ENCODE data around the gene SHC3.

The SHC3 gene

GRCh38 chr9:88986776-88987175 is 191.8 kb downstream of the SHC3 start:
- 90 to 100% methylated on average over 3 of the region's 3 CpGs for WGBS, 2 experiments (ENCODE audit: insufficient coverage in 2 of 2)
- H3K4me3 ChIP-seq (ENCODE audit: extremely low read depth, insufficient read depth, low read length, poor library complexity, severe bottlenecking) = no peak overlapping the region
- no peak overlapping the region for H3K27ac ChIP-seq (ENCODE audit: low read depth, low read length, severe bottlenecking)
- no peaks in the 10 kb centered on the region for H3K9me3 ChIP-seq (ENCODE audit: control insufficient read depth, low read length)
- H3K36me3 ChIP-seq (ENCODE audit: control insufficient read depth, insufficient read depth, low read length) = no peaks in the 10 kb centered on the region
- H3K4me1 ChIP-seq (ENCODE audit: control insufficient read depth, insufficient read depth, low read length, poor library complexity, severe bottlenecking) = peaks cover 7% of the 10 kb centered on the region

DNA sequence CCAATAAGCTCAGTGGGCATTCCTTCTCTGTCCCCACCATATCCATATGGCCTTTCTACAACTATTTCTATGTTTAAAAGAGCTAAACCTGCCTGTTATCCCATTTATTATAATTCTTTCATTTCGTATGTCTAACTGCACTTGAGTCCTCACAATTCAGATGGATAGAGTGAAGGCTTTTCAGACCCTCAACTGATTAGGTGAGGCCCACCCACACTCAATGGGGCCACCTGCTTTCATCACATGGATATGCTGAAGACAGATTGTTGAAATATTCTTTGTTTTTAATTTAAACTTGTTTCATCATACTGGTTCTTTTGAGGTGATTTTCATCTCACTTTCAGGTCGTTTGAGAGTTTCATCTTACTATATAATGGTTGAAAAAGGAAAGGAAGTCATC is 193.0 kb downstream of the SHC3 start:
- no peak overlapping the region for H3K4me3 ChIP-seq (ENCODE audit: extremely low read depth, insufficient read depth, low read length, poor library complexity, severe bottlenecking)
- WGBS, 2 experiments (ENCODE audit: insufficient coverage in 2 of 2) = no CpG with 5 or more reads among the region's 2 CpGs
- peaks cover 6% of the 10 kb centered on the region for H3K4me1 ChIP-seq (ENCODE audit: control insufficient read depth, insufficient read depth, low read length, poor library complexity, severe bottlenecking)

DNA sequence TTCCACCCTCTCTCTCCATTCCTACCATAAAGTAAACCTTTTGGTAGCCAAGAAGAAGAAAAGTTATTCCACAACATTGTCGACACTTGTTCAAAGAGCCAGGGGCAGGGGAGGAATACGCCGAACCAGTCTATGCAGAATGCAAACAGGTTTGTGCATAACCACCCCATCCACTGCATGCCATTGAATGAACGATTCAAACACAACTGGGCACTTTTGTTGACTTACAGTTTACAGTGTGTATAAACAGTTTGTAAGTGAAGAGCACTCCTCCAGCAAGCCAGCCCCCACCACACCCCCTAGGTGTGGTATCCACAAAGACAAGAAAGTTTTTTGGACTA is 194.1 kb downstream of the SHC3 start:
- H3K27ac ChIP-seq (ENCODE audit: low read depth, low read length, severe bottlenecking) = no peak overlapping the region
- H3K36me3 ChIP-seq (ENCODE audit: control insufficient read depth, insufficient read depth, low read length) = no peaks in the 10 kb centered on the region
- no peaks in the 10 kb centered on the region for H3K4me1 ChIP-seq (ENCODE audit: control insufficient read depth, insufficient read depth, low read length, poor library complexity, severe bottlenecking)
- no peak overlapping the region for H3K4me3 ChIP-seq (ENCODE audit: extremely low read depth, insufficient read depth, low read length, poor library complexity, severe bottlenecking)
- H3K9me3 ChIP-seq (ENCODE audit: control insufficient read depth, low read length) = peaks cover 4% of the 10 kb centered on the region
- WGBS, 2 experiments (ENCODE audit: insufficient coverage in 2 of 2) = 80% methylated on average over 1 of the region's 4 CpGs; no CpG with 5 or more reads in 1 of the 2 experiments

More for the DNA sequence above, 193.0 kb downstream of the SHC3 start:
- Histone ChIP-seq H3K27ac (ENCODE audit: low read depth, low read length, severe bottlenecking) (no peak overlapping the region), H3K9me3 (ENCODE audit: control insufficient read depth, low read length) (peaks cover 3% of the 10 kb centered on the region), H3K36me3 (ENCODE audit: control insufficient read depth, insufficient read depth, low read length) (no peaks in the 10 kb centered on the region)

DNA sequence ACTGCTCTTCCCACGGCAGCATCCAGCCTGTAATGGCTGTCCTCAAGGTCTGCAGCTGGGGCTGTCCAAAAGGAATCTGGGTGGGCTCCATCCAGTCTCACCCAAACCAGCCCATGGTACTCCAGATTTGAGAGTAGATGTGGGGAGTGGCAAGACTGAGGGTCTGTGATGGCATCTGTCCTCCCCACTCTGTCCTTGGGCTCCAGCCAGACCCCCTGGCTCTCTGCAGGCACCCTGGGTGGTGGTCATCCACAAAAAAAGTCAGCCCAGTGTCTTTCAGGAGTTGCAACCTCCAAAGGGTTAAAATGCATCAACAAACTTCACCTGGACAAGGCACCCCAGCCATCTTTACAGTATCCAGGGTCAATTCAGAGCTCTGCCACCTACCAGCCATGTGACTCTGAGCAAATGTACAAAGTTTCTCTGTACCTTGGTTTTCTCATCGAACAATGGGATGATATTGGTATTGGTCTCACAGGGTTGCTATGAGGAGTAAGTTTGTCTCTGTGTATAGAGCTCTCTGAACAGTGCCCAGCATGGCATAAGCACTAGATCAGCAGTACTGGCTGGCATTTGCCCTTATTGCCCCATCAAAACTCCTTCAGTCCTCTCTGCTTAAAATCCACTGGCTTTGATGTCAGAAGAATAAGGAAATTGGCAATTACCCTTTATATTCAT is 194.6 kb downstream of the SHC3 start:
- H3K9me3 ChIP-seq (ENCODE audit: control insufficient read depth, low read length) = peaks cover 7% of the 10 kb centered on the region
- no peak overlapping the region for H3K27ac ChIP-seq (ENCODE audit: low read depth, low read length, severe bottlenecking)
- H3K4me3 ChIP-seq (ENCODE audit: extremely low read depth, insufficient read depth, low read length, poor library complexity, severe bottlenecking) = no peak overlapping the region
- no peaks in the 10 kb centered on the region for H3K4me1 ChIP-seq (ENCODE audit: control insufficient read depth, insufficient read depth, low read length, poor library complexity, severe bottlenecking)
- WGBS, 2 experiments (ENCODE audit: insufficient coverage in 2 of 2) = 100% methylated on average over 1 of the region's 2 CpGs
- no peaks in the 10 kb centered on the region for H3K36me3 ChIP-seq (ENCODE audit: control insufficient read depth, insufficient read depth, low read length)

- H3K36me3 ChIP-seq (ENCODE audit: control insufficient read depth, insufficient read depth, low read length) = no peaks in the 10 kb centered on the region
- H3K4me3 ChIP-seq (ENCODE audit: extremely low read depth, insufficient read depth, low read length, poor library complexity, severe bottlenecking) = no peak overlapping the region
- no CpG with 5 or more reads among the region's 1 CpG for WGBS, 2 experiments (ENCODE audit: insufficient coverage in 2 of 2)
- no peak overlapping the region for H3K27ac ChIP-seq (ENCODE audit: low read depth, low read length, severe bottlenecking)
- H3K4me1 ChIP-seq (ENCODE audit: control insufficient read depth, insufficient read depth, low read length, poor library complexity, severe bottlenecking) = no peaks in the 10 kb centered on the region
- peaks cover 9% of the 10 kb centered on the region for H3K9me3 ChIP-seq (ENCODE audit: control insufficient read depth, low read length)
Observed at GRCh38 chr9:88980740-88981203, 197.8 kb downstream of the SHC3 start.

GRCh38 chr9:88979791-88980190 is 198.8 kb downstream of the SHC3 start:
- Histone ChIP-seq H3K4me1 (ENCODE audit: control insufficient read depth, insufficient read depth, low read length, poor library complexity, severe bottlenecking) (no peaks in the 10 kb centered on the region), H3K36me3 (ENCODE audit: control insufficient read depth, insufficient read depth, low read length) (no peaks in the 10 kb centered on the region), H3K9me3 (ENCODE audit: control insufficient read depth, low read length) (peaks cover 9% of the 10 kb centered on the region), H3K4me3 (ENCODE audit: extremely low read depth, insufficient read depth, low read length, poor library complexity, severe bottlenecking) (no peak overlapping the region), H3K27ac (ENCODE audit: low read depth, low read length, severe bottlenecking) (no peak overlapping the region)
- no CpG with 5 or more reads among the region's 2 CpGs for WGBS, 2 experiments (ENCODE audit: insufficient coverage in 2 of 2)

- Histone ChIP-seq H3K4me3 (ENCODE audit: extremely low read depth, insufficient read depth, low read length, poor library complexity, severe bottlenecking) (no peak overlapping the region), H3K4me1 (ENCODE audit: control insufficient read depth, insufficient read depth, low read length, poor library complexity, severe bottlenecking) (no peaks in the 10 kb centered on the region), H3K9me3 (ENCODE audit: control insufficient read depth, low read length) (peaks cover 9% of the 10 kb centered on the region), H3K27ac (ENCODE audit: low read depth, low read length, severe bottlenecking) (no peak overlapping the region), H3K36me3 (ENCODE audit: control insufficient read depth, insufficient read depth, low read length) (no peaks in the 10 kb centered on the region)
- WGBS, 2 experiments (ENCODE audit: insufficient coverage in 2 of 2) = 100% methylated on average over 1 to 2 of the region's 2 CpGs
Observed at GRCh38 chr9:88979021-88979420, 199.6 kb downstream of the SHC3 start.

- Histone ChIP-seq H3K9me3 (ENCODE audit: control insufficient read depth, low read length) (peaks cover 9% of the 10 kb centered on the region), H3K4me3 (ENCODE audit: extremely low read depth, insufficient read depth, low read length, poor library complexity, severe bottlenecking) (no peak overlapping the region), H3K27ac (ENCODE audit: low read depth, low read length, severe bottlenecking) (no peak overlapping the region), H3K36me3 (ENCODE audit: control insufficient read depth, insufficient read depth, low read length) (no peaks in the 10 kb centered on the region), H3K4me1 (ENCODE audit: control insufficient read depth, insufficient read depth, low read length, poor library complexity, severe bottlenecking) (no peaks in the 10 kb centered on the region)
- WGBS, 2 experiments (ENCODE audit: insufficient coverage in 2 of 2) = 89 to 90% methylated on average over 4 to 5 of the region's 5 CpGs
Observed at GRCh38 chr9:88978034-88978433, 200.6 kb downstream of the SHC3 start.

- peaks cover 9% of the 10 kb centered on the region for H3K9me3 ChIP-seq (ENCODE audit: control insufficient read depth, low read length)
- H3K4me3 ChIP-seq (ENCODE audit: extremely low read depth, insufficient read depth, low read length, poor library complexity, severe bottlenecking) = no peak overlapping the region
- no peaks in the 10 kb centered on the region for H3K36me3 ChIP-seq (ENCODE audit: control insufficient read depth, insufficient read depth, low read length)
- WGBS, 2 experiments (ENCODE audit: insufficient coverage in 2 of 2) = 93% methylated on average over 5 of the region's 5 CpGs
- no peak overlapping the region for H3K27ac ChIP-seq (ENCODE audit: low read depth, low read length, severe bottlenecking)
- no peaks in the 10 kb centered on the region for H3K4me1 ChIP-seq (ENCODE audit: control insufficient read depth, insufficient read depth, low read length, poor library complexity, severe bottlenecking)
Observed at GRCh38 chr9:88976890-88977257, 201.7 kb downstream of the SHC3 start.

- Histone ChIP-seq H3K4me3 (ENCODE audit: extremely low read depth, insufficient read depth, low read length, poor library complexity, severe bottlenecking) (no peak overlapping the region), H3K36me3 (ENCODE audit: control insufficient read depth, insufficient read depth, low read length) (no peaks in the 10 kb centered on the region), H3K27ac (ENCODE audit: low read depth, low read length, severe bottlenecking) (no peak overlapping the region), H3K9me3 (ENCODE audit: control insufficient read depth, low read length) (peaks cover 9% of the 10 kb centered on the region), H3K4me1 (ENCODE audit: control insufficient read depth, insufficient read depth, low read length, poor library complexity, severe bottlenecking) (no peaks in the 10 kb centered on the region)
- WGBS, 2 experiments (ENCODE audit: insufficient coverage in 2 of 2) = 85 to 86% methylated on average over 6 to 7 of the region's 8 CpGs
Observed at GRCh38 chr9:88975966-88976889, 202.4 kb downstream of the SHC3 start.

DNA sequence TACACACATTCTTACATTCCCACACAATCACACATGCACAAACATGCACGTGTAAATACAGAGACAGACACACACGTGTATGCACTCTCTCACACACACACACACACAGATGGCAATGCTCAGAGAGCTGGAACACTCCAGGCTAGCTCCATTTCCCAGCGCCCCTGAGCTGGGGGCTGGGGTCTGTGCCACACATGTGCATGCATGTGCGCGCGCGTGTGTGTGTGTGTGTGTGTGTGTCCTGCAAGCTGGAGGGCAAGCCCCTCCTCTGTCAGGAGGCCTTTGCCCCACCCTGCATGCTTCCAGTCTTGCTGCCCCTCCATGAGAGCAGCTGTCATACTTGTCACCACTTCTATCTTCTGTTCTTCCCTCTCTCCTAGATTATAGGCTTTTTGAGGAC is 204.0 kb downstream of the SHC3 start:
- Histone ChIP-seq H3K9me3 (ENCODE audit: control insufficient read depth, low read length) (peaks cover 5% of the 10 kb centered on the region), H3K4me3 (ENCODE audit: extremely low read depth, insufficient read depth, low read length, poor library complexity, severe bottlenecking) (no peak overlapping the region), H3K4me1 (ENCODE audit: control insufficient read depth, insufficient read depth, low read length, poor library complexity, severe bottlenecking) (no peaks in the 10 kb centered on the region), H3K36me3 (ENCODE audit: control insufficient read depth, insufficient read depth, low read length) (no peaks in the 10 kb centered on the region), H3K27ac (ENCODE audit: low read depth, low read length, severe bottlenecking) (no peak overlapping the region)
- WGBS, 2 experiments (ENCODE audit: insufficient coverage in 2 of 2) = 84 to 100% methylated on average over 2 of the region's 7 CpGs
